ENCODE measurements around the gene UNC50.

DNA sequence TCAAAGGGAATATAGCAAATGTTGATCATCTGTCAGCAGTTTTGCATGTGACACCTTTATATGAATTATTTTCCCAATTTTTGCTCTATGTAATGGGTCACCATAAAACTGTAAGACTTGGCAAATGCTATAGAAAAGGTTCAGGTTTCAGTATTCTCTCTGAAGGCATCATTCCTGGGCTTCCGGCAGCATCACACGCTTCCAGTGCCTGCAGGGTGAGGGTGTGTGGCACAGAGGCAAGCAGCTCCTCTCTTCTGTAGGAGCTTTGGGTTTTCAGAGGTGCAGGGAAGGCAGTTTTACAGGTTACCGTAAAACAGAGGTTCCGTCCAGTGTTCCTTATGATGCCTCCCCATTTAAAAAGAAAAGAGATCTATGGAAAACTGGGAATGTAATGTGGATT, 18.9 kb upstream of the UNC50 start:
- TF ChIP-seq, protein P1, sequence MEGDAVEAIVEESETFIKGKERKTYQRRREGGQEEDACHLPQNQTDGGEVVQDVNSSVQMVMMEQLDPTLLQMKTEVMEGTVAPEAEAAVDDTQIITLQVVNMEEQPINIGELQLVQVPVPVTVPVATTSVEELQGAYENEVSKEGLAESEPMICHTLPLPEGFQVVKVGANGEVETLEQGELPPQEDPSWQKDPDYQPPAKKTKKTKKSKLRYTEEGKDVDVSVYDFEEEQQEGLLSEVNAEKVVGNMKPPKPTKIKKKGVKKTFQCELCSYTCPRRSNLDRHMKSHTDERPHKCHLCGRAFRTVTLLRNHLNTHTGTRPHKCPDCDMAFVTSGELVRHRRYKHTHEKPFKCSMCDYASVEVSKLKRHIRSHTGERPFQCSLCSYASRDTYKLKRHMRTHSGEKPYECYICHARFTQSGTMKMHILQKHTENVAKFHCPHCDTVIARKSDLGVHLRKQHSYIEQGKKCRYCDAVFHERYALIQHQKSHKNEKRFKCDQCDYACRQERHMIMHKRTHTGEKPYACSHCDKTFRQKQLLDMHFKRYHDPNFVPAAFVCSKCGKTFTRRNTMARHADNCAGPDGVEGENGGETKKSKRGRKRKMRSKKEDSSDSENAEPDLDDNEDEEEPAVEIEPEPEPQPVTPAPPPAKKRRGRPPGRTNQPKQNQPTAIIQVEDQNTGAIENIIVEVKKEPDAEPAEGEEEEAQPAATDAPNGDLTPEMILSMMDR (optimal IDR thresholded peaks at IDR 0.05 in 1 of 3, IDR thresholded peaks at IDR 0.05 in 1 of 3, conservative IDR thresholded peaks at IDR 0.05 in 1 of 3; ENCODE audit: extremely low read depth in 1 of 3, insufficient read depth in 2 of 3, low read length in 3 of 3), result no peak
- TF ChIP-seq EZH2 (IDR thresholded peaks at IDR 0.05; ENCODE audit: low read length), result no peak

All from keratinocyte (primary cell).